GM19099 (cell line): ENCODE results near the gene ZSWIM6.

Experiments used
- POLR2A ChIP-seq: IDR thresholded peaks from 3 replicates; pipeline ENCODE4 v1.6.1; 2011; ENCODE audit warnings: low read depth; ENCODE audit not compliant: insufficient read length; ENCODE audit errors: extremely low read depth

Gene ZSWIM6

GRCh38 chr5:61417340-61417739, 85.3 kb downstream of the ZSWIM6 start:
- no peak for TF ChIP-seq POLR2A

- no peak for TF ChIP-seq POLR2A
Measured at GRCh38 chr5:61417851-61418250, 85.8 kb downstream of the ZSWIM6 start.

- TF ChIP-seq POLR2A = no peak
Measured at GRCh38 chr5:61419106-61419505, 87.0 kb downstream of the ZSWIM6 start.

- TF ChIP-seq POLR2A = no peak
Measured at GRCh38 chr5:61420016-61420415, 88.0 kb downstream of the ZSWIM6 start.

GRCh38 chr5:61423487-61424145, 91.6 kb downstream of the ZSWIM6 start:
- TF ChIP-seq POLR2A = no peak

GRCh38 chr5:61425918-61426317, 93.9 kb downstream of the ZSWIM6 start:
- no peak for TF ChIP-seq POLR2A

- TF ChIP-seq POLR2A = no peak
Measured at GRCh38 chr5:61429906-61430305, 97.8 kb downstream of the ZSWIM6 start.

- TF ChIP-seq POLR2A = no peak
Measured at GRCh38 chr5:61431923-61432620, 100.0 kb downstream of the ZSWIM6 start.

- TF ChIP-seq POLR2A = no peak
Measured at GRCh38 chr5:61435368-61435767, 103.3 kb downstream of the ZSWIM6 start.

GRCh38 chr5:61438298-61438970, 106.4 kb downstream of the ZSWIM6 start:
- no peak for TF ChIP-seq POLR2A

- no peak for TF ChIP-seq POLR2A
Measured at GRCh38 chr5:61440086-61440485, 108.0 kb downstream of the ZSWIM6 start.

GRCh38 chr5:61440596-61440995, 108.5 kb downstream of the ZSWIM6 start:
- TF ChIP-seq POLR2A = no peak

GRCh38 chr5:61441742-61442141, 109.7 kb downstream of the ZSWIM6 start:
- TF ChIP-seq POLR2A = no peak

GRCh38 chr5:61447780-61448495, 115.9 kb downstream of the ZSWIM6 start:
- no peak for TF ChIP-seq POLR2A

- no peak for TF ChIP-seq POLR2A
Measured at GRCh38 chr5:61449804-61450492, 117.9 kb downstream of the ZSWIM6 start.
